ENCODE data around the gene HRCT1.

DNA sequence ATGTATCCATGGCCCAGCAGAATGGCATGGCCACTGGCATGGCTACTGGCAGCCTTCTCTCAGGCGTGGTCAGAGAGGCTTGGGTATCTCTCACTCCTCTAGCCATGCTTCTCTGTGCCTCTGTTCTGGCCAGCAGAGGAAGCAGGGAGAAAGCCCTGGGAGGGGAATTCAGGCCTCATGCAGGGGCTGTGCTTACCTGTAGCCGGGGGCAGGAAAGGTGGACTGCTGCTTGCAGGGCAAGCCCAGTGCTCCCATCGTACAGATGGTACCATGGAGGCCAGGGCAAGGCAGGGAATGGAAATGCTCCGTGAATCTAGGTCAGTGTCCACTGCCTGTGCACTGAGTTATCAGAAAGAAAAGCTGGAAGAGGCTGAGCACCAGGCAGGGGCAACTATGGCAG is 38.5 kb upstream of the HRCT1 start:
- TF ChIP-seq, protein P1, sequence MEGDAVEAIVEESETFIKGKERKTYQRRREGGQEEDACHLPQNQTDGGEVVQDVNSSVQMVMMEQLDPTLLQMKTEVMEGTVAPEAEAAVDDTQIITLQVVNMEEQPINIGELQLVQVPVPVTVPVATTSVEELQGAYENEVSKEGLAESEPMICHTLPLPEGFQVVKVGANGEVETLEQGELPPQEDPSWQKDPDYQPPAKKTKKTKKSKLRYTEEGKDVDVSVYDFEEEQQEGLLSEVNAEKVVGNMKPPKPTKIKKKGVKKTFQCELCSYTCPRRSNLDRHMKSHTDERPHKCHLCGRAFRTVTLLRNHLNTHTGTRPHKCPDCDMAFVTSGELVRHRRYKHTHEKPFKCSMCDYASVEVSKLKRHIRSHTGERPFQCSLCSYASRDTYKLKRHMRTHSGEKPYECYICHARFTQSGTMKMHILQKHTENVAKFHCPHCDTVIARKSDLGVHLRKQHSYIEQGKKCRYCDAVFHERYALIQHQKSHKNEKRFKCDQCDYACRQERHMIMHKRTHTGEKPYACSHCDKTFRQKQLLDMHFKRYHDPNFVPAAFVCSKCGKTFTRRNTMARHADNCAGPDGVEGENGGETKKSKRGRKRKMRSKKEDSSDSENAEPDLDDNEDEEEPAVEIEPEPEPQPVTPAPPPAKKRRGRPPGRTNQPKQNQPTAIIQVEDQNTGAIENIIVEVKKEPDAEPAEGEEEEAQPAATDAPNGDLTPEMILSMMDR (conservative IDR thresholded peaks at IDR 0.05) = no peak
- TF ChIP-seq EZH2 (IDR thresholded peaks at IDR 0.05; ENCODE audit: low read depth) = no peak

Measured in PC-9 (cell line).